ENCODE results near the gene L3MBTL3.

The L3MBTL3 gene

DNA sequence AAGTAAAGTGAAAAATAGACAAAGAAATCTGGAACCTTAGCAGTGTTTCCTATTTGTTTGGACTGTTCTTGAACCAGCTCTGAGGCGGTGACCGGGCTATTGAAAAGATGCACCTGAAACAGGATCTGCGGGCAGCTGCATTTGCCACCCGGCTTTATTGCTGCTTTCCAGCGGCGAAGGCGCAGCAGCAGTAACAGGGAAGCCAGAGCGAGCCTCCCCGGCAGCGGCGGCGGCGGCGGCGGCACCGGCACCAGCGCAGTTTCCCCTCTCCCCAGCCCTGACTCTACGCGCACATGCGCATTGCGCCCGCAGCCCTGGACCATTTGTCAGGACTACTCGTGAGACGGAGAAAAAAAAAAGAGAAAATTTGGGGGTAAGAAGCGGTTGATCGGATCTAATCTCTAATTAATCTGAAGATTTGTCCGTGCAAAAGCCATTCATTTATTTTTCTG is at the start of gene L3MBTL3:
L3MBTL3 (plus strand) TSS at position 290 of the 452 bp plus-strand sequence. CDS start 24,119 bp downstream, outside the sequence.
- TF ChIP-seq, protein P1, sequence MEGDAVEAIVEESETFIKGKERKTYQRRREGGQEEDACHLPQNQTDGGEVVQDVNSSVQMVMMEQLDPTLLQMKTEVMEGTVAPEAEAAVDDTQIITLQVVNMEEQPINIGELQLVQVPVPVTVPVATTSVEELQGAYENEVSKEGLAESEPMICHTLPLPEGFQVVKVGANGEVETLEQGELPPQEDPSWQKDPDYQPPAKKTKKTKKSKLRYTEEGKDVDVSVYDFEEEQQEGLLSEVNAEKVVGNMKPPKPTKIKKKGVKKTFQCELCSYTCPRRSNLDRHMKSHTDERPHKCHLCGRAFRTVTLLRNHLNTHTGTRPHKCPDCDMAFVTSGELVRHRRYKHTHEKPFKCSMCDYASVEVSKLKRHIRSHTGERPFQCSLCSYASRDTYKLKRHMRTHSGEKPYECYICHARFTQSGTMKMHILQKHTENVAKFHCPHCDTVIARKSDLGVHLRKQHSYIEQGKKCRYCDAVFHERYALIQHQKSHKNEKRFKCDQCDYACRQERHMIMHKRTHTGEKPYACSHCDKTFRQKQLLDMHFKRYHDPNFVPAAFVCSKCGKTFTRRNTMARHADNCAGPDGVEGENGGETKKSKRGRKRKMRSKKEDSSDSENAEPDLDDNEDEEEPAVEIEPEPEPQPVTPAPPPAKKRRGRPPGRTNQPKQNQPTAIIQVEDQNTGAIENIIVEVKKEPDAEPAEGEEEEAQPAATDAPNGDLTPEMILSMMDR (conservative IDR thresholded peaks at IDR 0.05), result no peak
- TF ChIP-seq ZFX (IDR thresholded peaks at IDR 0.05), result no peak
- H3K27ac ChIP-seq, result peak within 1 kb of the TSS; percentile 72

DNA sequence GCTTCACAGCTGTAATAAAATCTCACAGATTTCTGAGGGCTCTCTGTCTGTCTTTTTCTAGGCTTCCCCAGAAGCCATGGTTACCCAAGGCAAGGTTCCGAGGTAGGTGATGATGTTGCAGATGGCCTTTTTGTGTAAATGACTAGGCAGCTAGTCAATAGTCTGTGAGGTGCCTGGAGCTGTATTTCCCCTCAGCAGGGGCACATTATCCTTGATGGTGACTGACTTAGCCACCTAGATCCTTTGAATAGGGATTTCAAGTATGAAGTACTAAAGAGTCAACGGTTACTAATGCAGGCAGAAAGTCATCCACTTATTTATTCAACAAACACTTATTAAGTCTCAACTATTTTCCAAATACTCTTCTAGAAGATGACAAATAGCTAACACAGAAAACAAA is 49.3 kb upstream of the L3MBTL3 start:
- H3K27ac ChIP-seq, result no peak overlapping the region
- no peak for TF ChIP-seq ZFX (IDR thresholded peaks at IDR 0.05)
- TF ChIP-seq, protein P1 (conservative IDR thresholded peaks at IDR 0.05), result no peak

DNA sequence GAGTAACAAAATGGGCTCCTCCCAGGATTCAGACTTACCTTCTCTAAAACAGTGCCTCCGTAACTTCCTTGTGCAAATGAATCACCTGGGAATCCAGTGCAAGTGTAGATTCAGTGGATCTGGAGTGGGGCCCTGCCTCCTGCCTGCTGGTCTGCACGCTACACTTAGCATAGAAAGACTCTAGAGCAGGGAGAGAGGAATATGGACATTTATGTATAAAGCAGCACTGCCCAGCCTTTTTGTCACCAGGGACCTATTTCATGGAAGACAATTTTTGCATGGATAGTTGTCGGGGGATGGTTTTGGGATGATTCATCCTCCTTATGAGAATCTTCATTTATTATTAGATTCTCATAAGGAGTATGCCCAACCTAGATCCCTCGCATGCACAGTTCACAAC is 42.3 kb upstream of the L3MBTL3 start:
- no peak overlapping the region for H3K27ac ChIP-seq
- TF ChIP-seq, protein P1 (conservative IDR thresholded peaks at IDR 0.05), result no peak
- TF ChIP-seq ZFX (IDR thresholded peaks at IDR 0.05), result no peak

DNA sequence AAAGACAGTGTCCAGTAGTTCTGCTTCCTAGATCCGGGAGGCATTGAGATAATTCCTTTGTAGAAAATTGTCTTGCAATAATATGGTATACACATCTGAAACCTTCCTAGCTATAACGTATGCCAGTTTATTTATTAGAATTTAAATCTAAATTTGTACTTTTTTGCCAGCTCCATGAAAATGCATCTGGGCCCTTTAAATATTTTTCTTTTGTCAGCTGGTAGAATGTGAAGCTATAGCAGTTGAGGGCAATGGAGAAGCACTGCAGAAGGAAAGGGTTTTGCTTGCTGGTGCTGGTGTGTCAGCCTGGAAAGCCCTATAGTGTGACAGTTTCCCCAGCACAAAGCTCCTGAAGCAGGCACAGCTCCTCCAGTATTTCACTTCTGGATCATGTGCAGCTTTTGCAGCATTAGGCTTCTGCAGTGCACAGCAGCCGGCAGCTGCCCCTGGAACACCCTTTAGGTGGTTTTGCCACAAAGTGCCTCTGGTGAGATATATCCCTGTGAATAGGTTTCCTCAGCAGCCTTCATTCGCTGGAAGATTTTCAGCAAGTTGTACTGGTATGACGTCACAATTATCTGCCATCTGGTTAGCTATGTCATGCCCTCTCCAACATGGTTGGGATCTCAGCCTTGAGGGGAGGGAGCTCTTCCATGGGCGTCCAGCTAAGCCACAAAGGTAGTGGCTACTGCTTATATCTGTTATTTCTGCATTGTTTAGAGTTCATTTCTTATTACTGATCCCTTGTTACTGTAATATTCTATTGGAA is 40.0 kb upstream of the L3MBTL3 start:
- no peak for TF ChIP-seq ZFX (IDR thresholded peaks at IDR 0.05)
- TF ChIP-seq, protein P1 (conservative IDR thresholded peaks at IDR 0.05), result no peak
- no peak overlapping the region for H3K27ac ChIP-seq

DNA sequence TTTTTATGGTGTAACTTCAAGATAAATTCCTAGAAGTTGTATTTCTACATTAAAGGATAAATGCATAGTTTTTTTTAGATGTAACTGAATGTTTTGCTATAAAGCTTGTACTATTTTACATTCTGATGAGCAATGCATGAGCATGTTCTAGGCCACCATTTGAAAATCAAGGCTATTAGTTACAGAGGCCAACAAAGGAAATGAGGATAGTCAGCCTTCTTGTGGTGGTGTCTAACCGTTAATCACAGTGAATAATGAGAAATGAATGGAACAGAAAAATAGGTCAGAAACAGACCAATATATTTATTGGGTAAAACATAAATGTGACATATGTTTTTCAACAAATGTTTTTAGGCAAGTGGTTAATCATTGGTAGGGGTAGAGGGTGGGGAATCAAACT is 37.6 kb upstream of the L3MBTL3 start:
- TF ChIP-seq, protein P1 (conservative IDR thresholded peaks at IDR 0.05), result no peak
- TF ChIP-seq ZFX (IDR thresholded peaks at IDR 0.05), result no peak
- H3K27ac ChIP-seq, result no peak overlapping the region

DNA sequence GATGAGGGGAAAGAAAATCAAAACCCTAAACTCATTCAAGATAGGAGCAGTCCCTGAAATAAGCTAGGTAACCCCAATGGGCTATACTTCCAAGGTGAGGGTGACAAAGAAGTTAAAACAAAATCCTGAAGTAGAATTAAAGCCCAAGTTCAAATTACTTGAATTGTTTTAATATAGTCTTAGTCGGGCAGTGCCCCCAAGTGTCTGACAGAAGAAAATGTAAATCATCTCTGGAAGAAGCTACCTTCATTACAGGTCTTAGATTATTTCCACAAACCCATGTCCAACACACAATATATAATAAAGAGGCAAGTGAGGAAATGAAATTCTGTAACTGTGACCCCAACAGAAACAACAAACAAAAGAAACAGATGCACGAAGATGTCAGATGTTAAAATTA is 36.8 kb upstream of the L3MBTL3 start:
- H3K27ac ChIP-seq, result no peak overlapping the region
- TF ChIP-seq, protein P1 (conservative IDR thresholded peaks at IDR 0.05), result peak; percentile 55
- TF ChIP-seq ZFX (IDR thresholded peaks at IDR 0.05), result no peak

DNA sequence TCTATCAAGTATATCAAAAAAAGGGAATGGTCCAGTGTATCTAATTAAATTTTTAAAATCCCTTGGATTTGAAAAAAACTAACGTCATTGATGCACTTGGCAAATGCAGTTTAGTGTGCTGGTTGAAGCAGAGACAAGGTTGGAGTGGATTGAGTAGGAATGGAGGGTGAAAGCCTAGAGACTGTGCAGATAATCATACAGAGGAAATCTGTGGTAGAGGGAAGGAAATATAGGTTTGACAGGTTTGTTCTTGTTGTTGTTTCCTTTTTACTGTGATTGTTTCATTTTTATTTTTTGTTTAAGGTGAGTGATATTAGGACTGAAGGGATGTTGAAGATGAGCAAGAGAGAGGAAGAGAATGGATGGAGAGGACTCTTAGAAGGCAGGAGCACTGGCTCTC is 29.0 kb upstream of the L3MBTL3 start:
- TF ChIP-seq, protein P1 (conservative IDR thresholded peaks at IDR 0.05), result no peak
- TF ChIP-seq ZFX (IDR thresholded peaks at IDR 0.05), result no peak
- H3K27ac ChIP-seq, result no peak overlapping the region
